ENCODE results near the gene SLC6A17. TPM values are rescaled to one million over a fixed set of nuclear protein-coding genes. Genes with fewer than 3 reads are reported as not detected.

Gene SLC6A17
- polyA plus RNA-seq, 6 donors from 2014 or later: not detected

DNA sequence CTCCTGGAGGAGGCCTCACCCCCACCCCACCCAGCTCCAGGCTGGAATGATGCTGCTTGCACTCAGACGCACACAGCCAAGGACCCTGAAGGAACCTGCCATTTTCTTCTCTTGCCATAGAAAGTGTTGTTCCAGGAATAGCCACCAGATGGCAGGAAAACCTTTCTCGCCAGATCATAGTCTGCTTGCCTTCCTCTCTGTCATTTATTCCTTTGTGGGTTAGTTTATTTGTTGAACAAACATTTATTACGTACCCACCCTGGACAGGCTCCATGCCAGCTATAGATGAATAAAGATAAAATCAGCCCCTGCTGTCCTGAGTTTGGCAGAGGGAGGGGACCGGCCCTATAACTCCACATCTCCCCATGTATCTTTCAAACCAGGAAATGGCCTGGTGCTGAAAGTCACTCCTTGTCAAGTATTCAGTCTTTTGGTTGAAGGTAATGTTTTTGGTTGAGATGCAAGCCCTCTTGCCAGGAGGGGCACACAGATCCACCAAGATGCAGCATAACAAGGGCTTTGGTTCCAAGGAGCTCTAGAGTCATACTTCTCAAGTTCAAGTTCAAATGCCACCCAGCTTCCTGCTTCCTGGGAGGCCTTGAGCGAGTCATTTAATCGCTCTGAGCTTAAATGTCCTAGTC is 52.8 kb downstream of the SLC6A17 start:
- no peak overlapping the region for H3K4me3 Mint-ChIP-seq
- H3K27me3 Mint-ChIP-seq: no peaks in the 10 kb centered on the region
- H3K4me1 Mint-ChIP-seq: peaks cover 1 to 12% (median 10%) of the 10 kb centered on the region in 3 donors
- ATAC-seq (ENCODE audit: low read depth in 2 of 2) (peak; percentile 49 to 73), DNase-seq (peak; percentile 66)
- H3K9me3 Mint-ChIP-seq: no peaks in the 10 kb centered on the region
- no peaks in the 10 kb centered on the region for H3K36me3 Mint-ChIP-seq
- H3K27ac Mint-ChIP-seq: peak overlapping the region in 3 of 6 donors; percentile 16 to 59 (median 30)

DNA sequence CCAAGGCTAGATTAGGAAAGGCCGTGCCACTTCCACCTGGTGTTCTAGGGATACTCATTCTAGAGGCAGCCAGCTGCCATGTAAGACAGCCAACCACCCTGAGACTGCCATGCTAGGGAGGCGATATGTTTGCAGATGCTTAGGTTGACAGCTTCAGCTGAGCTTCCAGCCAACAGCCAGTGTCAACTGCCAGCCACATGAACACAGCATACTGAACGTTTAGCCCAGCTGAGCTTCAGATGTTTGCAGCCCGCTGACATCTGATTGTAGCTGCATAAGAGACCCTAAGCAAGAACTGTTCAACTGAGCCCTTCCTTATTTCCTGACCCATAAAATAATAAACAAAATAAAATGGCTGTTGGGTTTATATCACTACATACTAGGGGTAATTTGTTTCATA is 54.9 kb downstream of the SLC6A17 start:
- peak overlapping the region in 1 of 6 donors; percentile 35 for H3K27ac Mint-ChIP-seq
- H3K9me3 Mint-ChIP-seq: no peaks in the 10 kb centered on the region
- ATAC-seq (ENCODE audit: low read depth in 2 of 2) (no peak), DNase-seq (no peak)
- no peaks in the 10 kb centered on the region for H3K36me3 Mint-ChIP-seq
- H3K27me3 Mint-ChIP-seq: no peaks in the 10 kb centered on the region
- peaks cover 14 to 27% (median 27%) of the 10 kb centered on the region in 3 donors for H3K4me1 Mint-ChIP-seq
- H3K4me3 Mint-ChIP-seq: no peak overlapping the region

DNA sequence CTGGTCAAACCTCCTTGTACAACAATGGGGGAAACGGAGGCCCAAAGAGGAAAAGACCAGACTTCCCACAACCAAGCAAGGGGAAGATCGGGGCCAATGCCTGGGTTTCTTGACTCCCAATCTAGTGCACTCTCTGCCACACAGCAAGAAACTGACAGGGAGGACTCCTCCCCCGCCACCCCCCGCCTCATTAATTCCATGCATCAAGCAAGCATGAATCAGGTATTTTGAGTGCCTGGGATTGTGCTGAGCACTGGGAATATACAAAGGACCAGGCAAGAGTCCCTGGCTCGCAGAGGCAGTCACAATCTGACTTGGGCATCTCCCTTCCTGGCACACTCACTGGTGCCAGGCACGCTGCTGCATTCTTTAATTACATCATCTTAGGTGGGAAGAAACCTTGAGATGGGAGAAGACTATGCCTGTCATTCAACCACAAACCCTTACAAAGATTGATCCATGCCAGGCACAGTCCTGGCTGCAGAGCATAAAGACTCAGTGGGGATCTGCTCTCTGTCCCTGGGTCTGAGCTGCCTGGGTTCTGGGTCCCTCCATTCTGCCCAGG is 55.4 kb downstream of the SLC6A17 start:
- DNase-seq: no peak
- H3K4me3 Mint-ChIP-seq: no peak overlapping the region
- peak overlapping the region in 1 of 6 donors; percentile 44 for H3K27ac Mint-ChIP-seq
- H3K9me3 Mint-ChIP-seq: no peaks in the 10 kb centered on the region
- H3K36me3 Mint-ChIP-seq: no peaks in the 10 kb centered on the region
- no peaks in the 10 kb centered on the region for H3K27me3 Mint-ChIP-seq
- ATAC-seq (ENCODE audit: low read depth in 2 of 2): no peak
- peaks cover 14 to 27% (median 27%) of the 10 kb centered on the region in 3 donors for H3K4me1 Mint-ChIP-seq

DNA sequence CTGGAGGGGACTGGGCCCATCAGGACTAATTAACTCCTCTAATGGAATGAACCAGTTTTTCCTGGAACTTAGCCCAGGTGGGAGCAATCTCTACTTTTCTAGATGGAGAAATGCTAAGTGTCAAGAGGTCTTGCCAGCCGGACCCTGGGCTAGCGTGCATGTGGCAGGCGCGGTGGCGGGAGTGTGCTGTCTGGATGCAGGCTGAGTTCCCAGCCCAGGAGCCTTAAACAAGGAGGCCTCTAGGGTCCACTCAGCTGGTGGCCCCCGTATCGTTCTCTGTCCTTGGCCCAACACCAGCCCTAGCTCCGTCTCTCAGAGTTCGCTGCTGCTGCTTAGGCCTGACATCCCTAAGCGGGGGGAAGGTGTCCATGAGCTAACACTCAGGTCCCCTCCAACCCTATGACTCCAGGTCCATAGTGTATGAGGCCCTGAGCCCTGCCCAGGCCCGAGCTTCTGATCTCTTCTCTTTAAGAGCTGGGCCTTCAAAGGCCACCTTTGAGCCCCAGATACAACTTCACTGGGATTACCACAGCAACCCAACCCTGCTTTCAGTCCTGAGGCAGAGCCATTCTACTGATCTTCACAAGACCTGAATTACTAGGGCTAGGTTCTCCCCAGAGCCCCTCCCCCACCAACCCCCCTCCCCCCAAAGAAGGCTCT is 56.1 kb downstream of the SLC6A17 start:
- ATAC-seq (ENCODE audit: low read depth in 2 of 2) (no peak), DNase-seq (no peak)
- Mint-ChIP-seq H3K4me1 (peaks cover 19 to 32% (median 29%) of the 10 kb centered on the region in 3 donors), H3K36me3 (no peaks in the 10 kb centered on the region), H3K27me3 (no peaks in the 10 kb centered on the region), H3K27ac (no peak overlapping the region), H3K4me3 (no peak overlapping the region), H3K9me3 (no peaks in the 10 kb centered on the region)

DNA sequence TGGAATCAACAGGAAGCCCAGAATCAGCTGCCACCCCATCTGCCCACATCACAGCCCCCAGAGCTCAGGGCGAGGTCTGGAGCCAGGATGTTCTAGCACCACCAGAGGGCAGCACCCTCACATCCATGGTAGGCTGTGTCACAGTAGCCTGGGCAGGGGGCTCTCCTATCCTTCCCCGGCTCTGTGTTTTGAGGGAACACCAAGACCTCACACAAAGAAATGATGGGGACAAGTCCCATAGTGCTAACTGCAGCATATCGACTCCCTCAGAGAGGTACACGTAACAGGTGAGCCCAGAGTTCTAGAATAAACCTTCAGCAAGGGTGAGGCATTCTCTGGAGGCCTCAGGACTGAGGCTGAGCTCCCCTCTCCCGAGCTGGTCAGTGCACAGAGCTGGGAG is 57.5 kb downstream of the SLC6A17 start:
- peaks cover 26 to 40% (median 32%) of the 10 kb centered on the region in 3 donors for H3K4me1 Mint-ChIP-seq
- peak overlapping the region in 1 of 8 donors; percentile 82 for H3K4me3 Mint-ChIP-seq
- peak overlapping the region in 2 of 6 donors; percentile 36 to 66 for H3K27ac Mint-ChIP-seq
- ATAC-seq (ENCODE audit: low read depth in 2 of 2) (peak; percentile 15 to 20), DNase-seq (peak; percentile 71)
- H3K36me3 Mint-ChIP-seq: no peaks in the 10 kb centered on the region
- no peaks in the 10 kb centered on the region for H3K9me3 Mint-ChIP-seq
- H3K27me3 Mint-ChIP-seq: peaks cover 0 to 5% (median 0%) of the 10 kb centered on the region in 3 donors

DNA sequence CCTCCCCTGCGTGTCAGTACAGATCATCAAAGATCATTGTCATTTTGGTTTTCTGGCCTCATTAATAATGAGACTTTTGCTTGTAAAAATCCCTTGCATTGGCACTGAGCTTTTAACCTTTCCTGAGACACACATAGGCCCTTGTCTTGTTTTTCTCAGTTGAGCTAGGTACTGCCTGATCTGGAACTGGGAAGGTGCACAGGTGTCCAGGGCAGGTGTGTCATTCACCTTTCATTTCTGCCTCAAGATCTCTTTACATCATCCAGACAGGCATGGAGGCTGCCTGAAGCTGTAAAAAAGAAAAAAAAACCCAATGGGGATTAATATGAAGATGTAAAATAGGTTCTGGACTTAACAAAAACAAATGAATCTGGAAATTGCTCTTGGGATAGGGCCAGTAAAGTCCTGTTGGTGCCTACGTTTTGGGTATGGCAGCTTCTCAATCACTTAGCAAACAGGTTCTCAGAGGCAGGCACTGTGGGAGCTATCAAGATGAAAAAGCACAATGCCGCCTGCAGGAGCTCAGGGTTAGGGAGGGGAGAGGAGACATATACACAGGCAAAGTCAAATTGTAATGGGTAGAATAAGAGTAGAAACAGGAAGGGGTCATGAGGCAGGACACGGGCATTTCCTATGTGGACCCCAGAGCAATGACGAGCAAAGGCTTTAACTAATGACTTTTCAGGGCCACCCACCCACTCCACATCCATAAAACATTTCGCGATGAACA is 58.8 kb downstream of the SLC6A17 start:
- peaks cover 34 to 40% (median 39%) of the 10 kb centered on the region in 3 donors for H3K4me1 Mint-ChIP-seq
- H3K27me3 Mint-ChIP-seq: peaks cover 0 to 5% (median 0%) of the 10 kb centered on the region in 3 donors

DNA sequence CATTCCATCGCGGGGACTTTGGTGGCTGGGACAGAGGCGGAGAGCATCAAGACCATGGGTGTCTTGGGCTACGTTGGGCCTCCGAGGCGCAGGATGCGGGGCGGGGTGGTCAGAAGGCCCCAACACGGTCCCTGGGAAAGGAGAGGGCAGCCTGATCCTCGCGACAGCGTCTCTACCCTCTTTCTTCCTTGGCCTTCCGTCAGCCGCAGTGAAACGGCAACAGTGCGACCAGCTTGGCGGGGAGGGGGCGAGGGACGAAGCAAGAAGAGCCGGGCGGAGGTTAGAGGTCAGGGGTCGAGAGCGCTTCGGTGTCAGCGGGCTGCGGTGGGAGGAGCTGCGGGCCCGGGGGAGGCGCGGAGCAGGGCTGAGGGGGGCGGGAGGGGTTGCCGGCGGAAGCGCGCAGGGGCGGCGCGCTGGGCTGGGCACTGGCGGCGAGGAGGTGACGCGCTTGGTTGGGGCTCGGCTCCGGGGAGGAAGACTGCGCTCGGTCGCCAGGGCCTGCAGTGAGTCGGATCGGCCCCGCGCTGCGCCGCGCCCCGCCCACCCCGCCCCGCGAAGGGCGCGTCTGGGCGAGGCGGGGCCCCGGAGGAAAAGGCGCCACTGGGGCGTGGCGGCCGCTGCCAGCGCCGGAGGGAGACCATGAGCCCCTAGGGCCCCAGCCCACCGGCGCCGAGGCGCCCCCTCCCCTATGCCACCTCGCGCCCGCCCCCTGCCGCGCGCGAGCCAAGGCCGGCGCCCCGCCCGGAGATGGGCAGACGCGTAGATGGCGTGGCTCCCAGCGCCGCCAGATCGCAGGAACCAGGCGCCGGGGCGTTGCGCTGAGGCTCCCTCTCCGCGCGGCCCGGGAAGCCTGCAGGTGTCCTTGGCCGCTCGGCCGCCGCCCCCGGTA is 59.7 kb downstream of the SLC6A17 start, which contains the start of gene KCNC4:
TSS of gene KCNC4 (plus strand) at position 600 of the 889 bp plus-strand sequence. CDS start 1,186 bp downstream, outside the sequence.
- peaks cover 38 to 41% (median 40%) of the 10 kb centered on the region in 3 donors for H3K4me1 Mint-ChIP-seq
- peak within 1 kb of the TSS; percentile 93 to 99 (median 96) for H3K27ac Mint-ChIP-seq
- DNase-seq (peak; percentile 89), ATAC-seq (ENCODE audit: low read depth in 2 of 2) (peak; percentile 83 to 85)
- H3K9me3 Mint-ChIP-seq: no peaks in the 10 kb centered on the region
- peak within 1 kb of the TSS; percentile 91 to 97 (median 94) for H3K4me3 Mint-ChIP-seq
- H3K27me3 Mint-ChIP-seq: peaks cover 0 to 5% (median 0%) of the 10 kb centered on the region in 3 donors
- H3K36me3 Mint-ChIP-seq: no peaks in the 10 kb centered on the region

More for the DNA sequence above, 58.8 kb downstream of the SLC6A17 start:
- ATAC-seq (ENCODE audit: low read depth in 2 of 2) (no peak), DNase-seq (no peak)
- Mint-ChIP-seq H3K27ac (peak overlapping the region; percentile 93 to 97 (median 94)), H3K9me3 (no peaks in the 10 kb centered on the region), H3K4me3 (peak overlapping the region; percentile 82 to 97 (median 92)), H3K36me3 (no peaks in the 10 kb centered on the region)

DNA sequence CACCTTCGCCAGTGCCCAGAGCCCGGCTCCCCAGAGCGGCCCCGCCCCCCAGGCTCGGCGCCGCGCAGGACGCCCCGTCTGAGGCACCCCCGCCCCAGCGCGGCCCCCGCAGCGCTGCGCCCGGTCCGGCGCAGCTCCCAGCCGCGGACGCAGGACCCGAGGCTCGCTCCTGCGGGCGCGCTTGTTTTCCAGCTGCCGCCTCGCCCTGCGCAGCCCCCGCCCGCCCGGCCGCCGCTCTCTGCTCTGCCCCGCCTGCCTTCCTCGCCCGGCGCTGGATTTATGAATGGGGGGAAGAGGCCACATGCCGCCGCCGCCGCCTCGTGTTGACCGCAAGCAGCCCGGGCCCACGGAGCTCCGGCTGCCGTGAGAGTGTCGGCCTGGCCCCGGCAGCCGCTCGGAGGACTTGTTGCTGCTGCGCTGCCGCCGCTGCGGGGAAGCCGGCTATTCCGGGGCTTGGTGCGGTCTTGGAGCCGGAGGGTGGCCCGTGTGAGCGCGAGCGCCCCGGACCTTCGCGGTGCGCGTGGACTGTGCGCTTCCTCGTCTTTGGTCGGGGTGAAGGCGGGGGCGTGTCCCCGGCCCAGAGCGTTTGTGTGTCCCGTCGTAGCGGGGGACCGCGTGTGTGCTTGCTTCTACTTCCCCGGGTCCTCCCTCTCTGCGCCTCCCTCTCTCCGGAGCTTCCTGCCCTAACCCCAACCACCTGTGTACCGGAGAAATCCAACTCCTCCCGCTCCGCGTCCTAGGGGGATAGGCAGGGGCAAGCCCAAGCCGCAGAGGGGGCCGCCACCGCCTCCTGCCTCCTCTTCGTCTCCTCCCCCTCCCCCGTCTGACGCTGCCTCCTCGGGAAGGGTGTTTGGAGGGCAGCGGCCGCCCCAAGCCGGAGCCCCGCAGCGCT is 60.6 kb downstream of the SLC6A17 start:
- ATAC-seq (ENCODE audit: low read depth in 2 of 2) (peak; percentile 13 to 20), DNase-seq (peak; percentile 69)
- Mint-ChIP-seq H3K27ac (peak overlapping the region; percentile 53 to 99 (median 96)), H3K4me3 (peak overlapping the region; percentile 91 to 97 (median 94)), H3K9me3 (no peaks in the 10 kb centered on the region), H3K36me3 (no peaks in the 10 kb centered on the region), H3K4me1 (peaks cover 39 to 41% (median 40%) of the 10 kb centered on the region in 3 donors), H3K27me3 (peaks cover 0 to 5% (median 0%) of the 10 kb centered on the region in 3 donors)

DNA sequence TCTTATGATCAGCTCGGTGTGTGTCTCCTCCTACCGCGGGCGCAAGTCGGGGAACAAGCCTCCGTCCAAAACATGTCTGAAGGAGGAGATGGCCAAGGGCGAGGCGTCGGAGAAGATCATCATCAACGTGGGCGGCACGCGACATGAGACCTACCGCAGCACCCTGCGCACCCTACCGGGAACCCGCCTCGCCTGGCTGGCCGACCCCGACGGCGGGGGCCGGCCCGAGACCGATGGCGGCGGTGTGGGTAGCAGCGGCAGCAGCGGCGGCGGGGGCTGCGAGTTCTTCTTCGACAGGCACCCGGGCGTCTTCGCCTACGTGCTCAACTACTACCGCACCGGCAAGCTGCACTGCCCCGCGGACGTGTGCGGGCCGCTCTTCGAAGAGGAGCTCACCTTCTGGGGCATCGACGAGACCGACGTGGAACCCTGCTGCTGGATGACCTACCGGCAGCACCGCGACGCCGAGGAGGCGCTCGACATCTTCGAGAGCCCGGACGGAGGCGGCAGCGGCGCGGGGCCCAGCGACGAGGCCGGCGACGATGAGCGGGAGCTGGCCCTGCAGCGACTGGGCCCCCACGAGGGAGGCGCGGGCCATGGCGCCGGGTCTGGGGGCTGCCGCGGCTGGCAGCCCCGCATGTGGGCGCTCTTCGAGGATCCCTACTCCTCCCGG is 61.3 kb downstream of the SLC6A17 start:
- no peaks in the 10 kb centered on the region for H3K36me3 Mint-ChIP-seq

DNA sequence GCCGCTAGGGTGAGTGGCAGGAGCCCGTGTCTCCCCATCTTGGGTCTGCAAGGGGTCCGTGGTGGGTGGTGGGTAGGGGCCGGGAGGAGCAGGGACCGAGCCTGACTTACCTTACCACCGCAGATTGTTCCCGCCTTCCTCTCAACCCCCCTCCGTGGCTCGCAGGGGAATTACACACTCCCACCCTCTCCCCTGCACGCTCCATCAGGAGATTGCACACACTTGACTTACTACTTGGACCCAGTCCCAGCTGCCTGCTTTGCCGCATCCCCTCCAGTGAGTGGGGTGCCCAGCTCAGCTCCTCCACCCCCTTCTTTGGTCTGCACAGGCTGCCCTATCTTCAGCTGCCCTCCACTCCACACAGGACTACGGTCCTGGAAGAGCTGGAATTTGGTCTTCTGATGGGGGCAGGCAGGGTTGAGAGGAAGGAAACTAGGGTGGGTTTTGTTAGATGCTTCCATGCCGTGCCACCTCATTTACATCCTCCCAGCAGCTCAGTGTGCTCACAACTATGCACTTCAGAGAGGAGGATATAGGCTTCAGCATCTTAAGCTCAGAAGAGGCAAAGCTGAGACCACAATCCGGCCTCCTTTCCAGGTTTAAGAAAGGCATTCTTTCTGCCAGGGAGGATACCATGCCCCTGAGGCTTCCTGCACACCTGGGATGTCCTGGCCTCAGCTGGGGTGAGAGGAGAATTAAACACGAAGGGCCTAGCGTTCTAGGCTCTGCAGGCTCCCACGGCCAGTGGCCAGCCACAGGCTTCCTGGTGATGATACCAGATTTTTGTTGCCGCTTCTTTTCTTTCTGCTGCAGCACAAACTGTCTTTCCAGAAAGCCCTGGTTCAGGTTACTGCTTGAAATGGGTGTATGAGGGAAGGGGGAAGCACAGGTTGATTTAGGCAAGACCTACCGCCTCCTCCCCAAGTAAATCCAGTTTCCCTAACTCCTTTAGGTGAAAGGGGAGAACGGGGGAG is 62.2 kb downstream of the SLC6A17 start:
- Mint-ChIP-seq H3K27ac (peak overlapping the region in 5 of 6 donors; percentile 56 to 96 (median 90)), H3K4me1 (peaks cover 34 to 40% (median 39%) of the 10 kb centered on the region in 3 donors), H3K27me3 (peaks cover 0 to 5% (median 0%) of the 10 kb centered on the region in 3 donors), H3K4me3 (peak overlapping the region; percentile 63 to 97 (median 82)), H3K36me3 (no peaks in the 10 kb centered on the region), H3K9me3 (no peaks in the 10 kb centered on the region)
- no peak for ATAC-seq (ENCODE audit: low read depth in 2 of 2)
- peak; percentile 15 for DNase-seq

More for the DNA sequence above, 61.3 kb downstream of the SLC6A17 start:
- H3K27me3 Mint-ChIP-seq: peaks cover 0 to 5% (median 0%) of the 10 kb centered on the region in 3 donors
- peaks cover 39 to 41% (median 40%) of the 10 kb centered on the region in 3 donors for H3K4me1 Mint-ChIP-seq
- peak; percentile 16 to 29 for ATAC-seq (ENCODE audit: low read depth in 2 of 2)
- peak overlapping the region; percentile 91 to 97 (median 94) for H3K4me3 Mint-ChIP-seq
- H3K27ac Mint-ChIP-seq: peak overlapping the region; percentile 53 to 99 (median 96)
- no peaks in the 10 kb centered on the region for H3K9me3 Mint-ChIP-seq
- peak; percentile 70 for DNase-seq

All from naive B cell (primary cell).